HG03159 (cell line): ENCODE results near the gene PLXNA4.

Experiments used
- ATAC-seq: cut with Tn5 transposase; IDR thresholded peaks from one replicate; pipeline ENCODE4 v1.9.1; 2021; ENCODE audit warnings: mild to moderate bottlenecking, moderate library complexity; ENCODE audit not compliant: unreplicated experiment

PLXNA4 gene

DNA sequence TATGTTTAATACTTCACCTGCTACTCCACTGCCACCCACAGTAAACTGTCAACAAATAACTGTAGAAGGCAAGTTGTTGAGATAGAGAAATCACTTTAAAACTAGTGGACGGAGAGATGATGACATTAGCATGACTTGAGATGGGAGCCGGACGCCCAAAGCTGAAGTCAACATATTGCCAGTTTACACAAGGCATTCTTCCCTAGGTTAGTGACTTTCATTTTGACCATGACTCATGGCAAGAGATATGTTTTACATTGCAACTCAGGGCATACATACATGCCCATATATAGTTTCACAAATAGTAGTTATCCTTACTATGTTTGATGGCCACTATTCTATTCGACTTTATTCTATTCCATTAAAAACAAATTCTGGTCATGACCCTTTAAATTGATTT is 296.6 kb downstream of the PLXNA4 start:
- ATAC-seq = no peak

DNA sequence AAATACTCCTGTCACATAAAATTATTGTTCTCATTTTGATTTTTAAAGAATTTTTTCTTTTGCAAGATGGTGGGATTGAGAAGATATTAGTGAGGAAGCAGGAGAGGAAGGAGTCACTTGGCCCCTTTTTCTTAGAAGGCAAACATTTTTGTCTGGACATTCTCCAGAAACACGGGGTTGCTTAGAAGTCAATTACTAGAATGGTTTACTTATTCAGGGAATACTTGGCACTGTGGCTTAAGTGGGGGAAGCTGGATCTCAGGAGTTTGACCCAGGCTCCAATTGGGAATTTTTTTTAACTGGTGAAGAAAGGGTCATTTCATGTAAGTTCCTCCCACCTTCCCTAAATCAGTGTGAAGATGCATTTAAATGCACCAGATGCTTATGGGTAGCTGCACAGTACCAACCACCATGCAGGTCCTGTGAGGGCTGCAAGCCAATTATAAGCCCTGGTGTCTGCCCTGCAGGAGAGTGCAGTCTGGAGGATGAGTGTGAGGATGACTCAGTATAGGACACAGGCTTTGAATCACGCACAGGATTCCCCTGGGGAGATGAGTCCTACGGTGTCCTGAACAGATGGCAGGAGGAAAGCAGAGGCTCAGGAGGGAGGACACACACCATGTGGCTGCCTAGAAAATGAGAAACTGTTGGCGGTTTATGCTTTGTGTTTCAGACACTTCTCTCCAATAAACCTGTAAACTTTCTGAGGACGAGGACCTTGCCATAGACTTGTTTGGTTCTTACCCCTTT is 299.1 kb downstream of the PLXNA4 start:
- ATAC-seq = no peak

DNA sequence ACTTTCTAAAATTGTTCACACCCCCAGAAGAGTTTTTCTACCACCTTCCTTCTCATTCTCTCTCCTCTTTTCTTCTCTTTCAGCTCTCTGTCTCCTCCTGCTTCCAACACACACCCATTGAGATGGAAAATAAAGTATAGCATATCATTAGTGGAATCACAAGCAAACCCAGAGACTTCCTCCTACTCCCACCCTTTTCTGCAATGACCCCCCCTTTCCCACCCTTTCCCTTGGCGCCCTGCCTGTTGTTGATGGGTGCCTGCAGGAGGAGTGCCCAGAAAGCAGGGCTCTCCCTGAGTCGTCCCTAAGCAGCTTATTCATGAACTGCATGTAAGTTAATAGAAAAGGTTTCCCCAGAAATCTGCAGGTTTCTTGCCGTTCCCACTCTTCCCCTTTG is 300.0 kb downstream of the PLXNA4 start:
- no peak for ATAC-seq

DNA sequence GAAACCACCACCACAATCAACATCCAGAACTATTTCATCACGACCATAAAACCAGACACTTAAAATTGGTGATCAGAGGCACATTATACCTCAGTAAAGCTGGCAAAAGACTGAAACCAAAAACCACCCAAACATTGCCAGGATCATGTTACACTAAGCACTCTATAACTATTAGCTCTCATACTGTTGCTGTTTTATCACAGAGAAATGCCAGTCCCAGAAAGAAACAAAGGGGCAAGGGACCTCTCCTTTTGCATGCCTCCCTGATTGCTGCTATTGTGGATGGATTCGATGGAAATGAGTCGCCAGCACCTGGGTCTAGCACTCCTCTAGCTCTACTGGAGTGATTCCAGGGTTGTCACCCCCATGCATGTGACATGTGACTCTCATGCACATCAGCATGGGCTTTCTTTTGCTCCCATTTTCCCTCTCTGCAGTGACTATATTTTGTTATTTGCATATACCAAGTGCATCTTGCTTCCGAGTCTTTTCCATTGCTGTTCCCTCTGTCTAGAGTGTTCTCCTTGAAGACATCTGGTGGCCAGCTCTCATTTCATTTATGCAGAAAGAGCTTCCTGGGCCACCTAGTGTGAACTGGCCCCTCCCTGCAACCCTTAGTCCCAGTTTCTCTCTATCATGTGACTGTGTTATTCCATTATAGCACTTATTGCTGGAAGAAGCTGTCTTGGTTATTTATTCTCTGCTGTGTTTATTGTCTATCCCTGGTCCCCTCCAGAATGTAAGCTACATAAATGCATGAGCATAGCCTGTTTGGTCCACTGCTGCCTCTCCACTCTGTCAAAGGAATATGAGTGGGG is 300.6 kb downstream of the PLXNA4 start:
- ATAC-seq = no peak

DNA sequence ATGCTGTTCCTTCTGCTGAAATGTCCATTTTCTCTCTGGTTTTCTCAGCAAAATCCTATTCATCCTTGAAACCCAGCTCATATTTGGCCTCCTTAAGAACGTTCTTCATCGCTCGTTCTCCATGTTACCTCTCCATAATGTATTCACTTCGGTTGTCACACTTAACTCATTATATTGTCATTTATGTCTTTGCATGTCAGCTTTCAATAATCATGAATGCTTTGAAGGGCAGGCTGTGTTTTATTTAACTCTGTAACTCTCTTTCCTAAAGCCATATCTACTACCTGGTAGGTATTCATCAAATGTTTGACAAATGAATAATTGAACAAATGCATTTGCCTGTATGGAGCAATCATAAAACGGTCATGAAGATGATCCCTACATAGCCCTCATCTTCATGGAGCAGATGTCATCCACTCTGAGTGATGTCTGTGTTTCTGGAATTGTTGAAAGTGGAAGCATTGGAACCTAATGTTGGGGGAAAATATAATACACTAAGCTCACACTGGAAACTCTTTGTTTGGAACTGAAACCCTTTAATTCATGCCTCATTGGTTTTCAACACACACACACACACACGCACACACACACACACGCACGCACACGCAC is 303.4 kb downstream of the PLXNA4 start:
- no peak for ATAC-seq

DNA sequence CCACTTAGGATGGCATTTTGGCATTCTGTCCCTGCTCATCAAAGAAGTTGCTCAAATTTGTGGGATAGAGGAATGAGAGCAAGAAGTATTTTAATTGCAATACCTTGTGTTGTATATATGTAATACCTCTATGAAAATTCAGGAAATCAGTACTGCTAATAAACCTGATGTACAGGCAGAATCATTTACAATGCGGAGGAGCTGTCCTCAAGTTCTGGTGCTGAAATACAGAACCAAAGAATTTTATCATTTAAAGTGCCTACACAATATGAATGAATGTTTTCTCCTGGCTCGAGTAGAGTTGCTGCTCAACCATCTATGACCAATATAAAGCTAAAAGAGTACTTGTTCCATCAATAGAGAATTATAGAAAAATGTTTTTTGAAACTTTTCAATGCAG is 305.8 kb downstream of the PLXNA4 start:
- no peak for ATAC-seq

DNA sequence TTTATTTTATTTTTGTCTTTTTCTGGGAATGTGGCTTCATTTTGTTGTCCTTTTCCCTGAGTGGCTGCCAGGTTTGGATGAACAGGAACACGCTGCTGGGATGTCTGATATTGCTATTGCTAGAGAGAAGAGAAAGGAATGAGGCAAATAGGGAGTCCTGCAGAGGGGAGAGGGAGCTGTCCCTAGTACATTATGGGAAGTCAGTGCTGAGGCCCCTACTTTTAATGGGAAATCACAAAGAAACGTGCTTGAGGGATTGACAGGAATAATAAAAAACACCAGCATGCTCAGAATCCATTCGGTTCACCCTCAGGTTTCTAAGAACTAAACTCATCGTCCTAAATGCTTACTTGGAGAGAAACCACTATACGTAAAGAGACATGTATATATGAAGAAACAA is 306.6 kb downstream of the PLXNA4 start:
- ATAC-seq = no peak

DNA sequence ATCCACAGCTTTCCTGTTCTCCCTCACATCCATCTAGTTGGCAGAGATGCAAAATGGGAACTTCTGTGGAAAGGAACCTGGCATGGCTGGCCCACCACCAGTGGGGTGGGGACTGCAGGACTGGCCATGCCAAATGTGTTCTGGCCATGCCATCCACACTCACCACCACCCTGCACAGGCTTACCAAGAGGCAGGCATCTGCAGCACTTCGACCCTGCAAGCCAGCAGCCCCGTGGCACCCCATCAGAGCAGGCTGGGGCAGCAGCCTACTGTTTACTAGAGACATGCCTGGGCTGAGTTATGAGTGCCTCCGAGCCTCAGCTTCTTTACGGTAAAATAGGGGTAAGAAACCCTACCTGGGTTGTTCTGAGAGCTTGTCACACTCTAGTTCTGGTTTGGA is 313.1 kb downstream of the PLXNA4 start:
- no peak for ATAC-seq

DNA sequence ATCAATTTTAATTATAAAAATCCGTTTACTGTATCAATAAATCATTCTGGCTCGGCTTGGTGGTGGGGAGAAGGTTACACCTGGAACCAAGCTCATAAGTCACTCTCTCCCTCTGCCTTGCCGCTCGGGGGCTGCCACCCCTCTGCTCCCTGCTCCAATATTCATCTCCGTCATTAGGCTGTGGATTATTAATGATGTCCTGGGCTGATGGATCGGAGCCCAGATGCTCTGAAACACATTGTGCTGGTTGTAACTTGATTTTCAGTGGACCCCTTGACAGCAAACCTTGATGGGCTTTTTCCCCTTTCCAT is 314.2 kb downstream of the PLXNA4 start:
- ATAC-seq = no peak

DNA sequence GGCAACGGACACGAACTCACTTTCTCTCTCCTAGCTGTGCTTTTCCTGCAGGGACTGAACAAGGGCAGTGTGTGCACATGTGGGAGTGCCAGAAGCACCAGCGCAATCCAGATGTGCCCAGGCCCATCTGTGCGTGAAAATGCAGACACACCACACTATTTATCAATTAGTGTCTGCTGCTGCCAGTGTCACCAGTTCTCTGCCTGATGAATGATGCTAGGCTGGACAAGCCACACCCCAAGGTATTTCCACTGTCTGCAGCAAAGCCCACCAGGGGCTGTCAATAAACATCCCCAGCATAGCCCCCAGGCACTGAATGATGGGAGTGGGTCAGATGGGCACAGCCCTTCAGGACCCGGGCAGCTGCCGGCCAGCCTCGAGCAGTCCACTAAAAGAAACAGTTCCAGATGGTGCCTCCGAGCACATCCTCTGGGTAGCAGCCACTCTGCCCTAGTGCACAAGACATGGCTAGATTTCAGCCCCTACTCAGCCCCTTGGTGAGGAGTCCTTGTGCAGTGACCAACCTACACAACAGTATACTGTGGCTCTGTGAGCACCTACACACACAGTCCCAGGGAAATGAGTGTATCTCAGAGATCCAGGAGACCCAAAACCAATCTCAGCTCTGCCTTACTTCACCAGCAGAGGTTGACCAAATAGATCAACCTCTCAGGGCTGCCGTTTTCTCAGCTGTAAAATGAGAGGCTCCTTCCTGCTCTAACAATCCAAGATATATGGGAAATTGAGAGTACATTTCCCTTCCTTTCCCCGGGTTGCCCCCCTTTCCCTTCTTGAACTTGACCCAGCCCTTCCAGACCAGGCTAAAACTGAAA is 314.7 kb downstream of the PLXNA4 start:
- ATAC-seq = no peak

DNA sequence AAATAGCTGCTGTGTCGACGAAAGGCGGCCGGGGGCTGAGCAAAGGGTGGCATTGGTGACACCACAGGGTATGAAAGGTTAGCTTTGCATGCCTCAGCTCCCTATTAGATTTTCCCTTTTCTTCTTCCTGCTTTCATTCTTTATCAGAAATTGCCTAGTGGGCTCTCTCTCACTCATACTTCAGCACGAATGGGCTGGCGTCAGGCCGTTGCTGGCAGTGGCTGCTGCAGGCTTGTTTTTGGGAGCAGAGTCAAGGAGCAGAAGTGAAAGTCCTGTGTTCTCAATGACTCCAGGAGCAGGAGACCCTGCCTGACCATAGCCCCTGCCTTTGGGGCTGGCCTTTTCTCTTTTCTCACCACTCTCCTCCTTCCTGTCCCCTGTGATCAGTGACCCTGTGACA is 318.0 kb downstream of the PLXNA4 start:
- no peak for ATAC-seq

DNA sequence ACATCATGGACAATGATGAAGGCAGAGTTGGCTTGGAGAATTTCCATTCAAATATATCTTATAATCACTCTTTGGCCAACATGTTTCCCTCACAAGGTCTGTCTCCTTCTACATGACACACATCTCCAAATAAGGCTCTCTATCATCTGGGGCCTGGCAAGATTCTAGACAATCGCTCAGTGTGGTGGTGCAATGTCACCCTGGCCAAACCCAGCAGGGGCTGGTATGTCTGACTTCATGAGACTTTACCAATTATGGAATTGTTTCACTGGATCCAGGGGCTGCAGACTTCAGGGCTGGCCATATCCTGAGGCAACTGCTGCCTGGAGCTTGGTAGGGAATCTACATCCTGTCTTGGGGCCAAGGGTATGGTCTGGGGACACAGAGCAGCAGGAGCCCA is 319.0 kb downstream of the PLXNA4 start:
- no peak for ATAC-seq

DNA sequence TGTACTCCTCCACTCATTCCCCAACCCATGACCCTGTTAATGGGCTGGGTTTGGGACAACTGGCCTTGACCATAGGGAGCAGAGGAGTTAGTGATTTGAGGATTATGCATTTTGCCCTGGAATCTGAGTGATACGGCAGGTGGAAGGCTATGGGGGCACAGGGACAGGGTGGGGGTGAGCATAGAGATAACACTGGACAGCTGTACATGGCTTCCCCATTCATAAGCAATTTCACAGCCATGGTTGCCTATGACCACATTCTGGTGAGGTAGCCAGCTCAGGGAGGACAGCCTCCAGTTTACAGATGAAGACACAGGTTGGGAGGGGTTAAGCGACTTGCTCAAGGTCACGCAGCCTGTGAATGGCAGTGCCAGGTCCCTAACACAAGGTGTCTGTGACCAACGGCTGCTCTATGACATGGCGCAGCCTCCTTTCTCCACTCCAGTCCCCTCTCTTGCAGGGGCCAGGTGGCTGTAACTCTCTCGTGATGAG is 319.5 kb downstream of the PLXNA4 start:
- ATAC-seq = no peak

DNA sequence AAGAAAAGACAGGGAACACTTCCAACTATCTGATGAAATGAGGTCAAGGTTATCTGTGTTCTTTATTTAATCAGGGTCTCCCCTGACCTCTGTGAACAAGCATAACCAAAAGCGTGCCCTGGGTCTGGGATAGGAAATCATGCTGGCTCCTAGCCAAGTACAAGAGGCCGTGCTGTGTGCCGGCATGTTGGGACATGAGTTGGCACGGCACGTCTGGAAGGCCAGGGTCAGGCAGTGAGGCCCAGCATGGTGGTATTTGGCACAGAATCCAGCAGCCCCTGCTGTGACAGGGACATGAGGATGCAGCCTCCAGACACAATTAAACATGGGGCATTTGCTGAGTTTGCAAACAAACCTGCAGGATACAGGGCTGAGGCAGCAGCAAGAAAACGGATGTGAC is 320.4 kb downstream of the PLXNA4 start:
- no peak for ATAC-seq

DNA sequence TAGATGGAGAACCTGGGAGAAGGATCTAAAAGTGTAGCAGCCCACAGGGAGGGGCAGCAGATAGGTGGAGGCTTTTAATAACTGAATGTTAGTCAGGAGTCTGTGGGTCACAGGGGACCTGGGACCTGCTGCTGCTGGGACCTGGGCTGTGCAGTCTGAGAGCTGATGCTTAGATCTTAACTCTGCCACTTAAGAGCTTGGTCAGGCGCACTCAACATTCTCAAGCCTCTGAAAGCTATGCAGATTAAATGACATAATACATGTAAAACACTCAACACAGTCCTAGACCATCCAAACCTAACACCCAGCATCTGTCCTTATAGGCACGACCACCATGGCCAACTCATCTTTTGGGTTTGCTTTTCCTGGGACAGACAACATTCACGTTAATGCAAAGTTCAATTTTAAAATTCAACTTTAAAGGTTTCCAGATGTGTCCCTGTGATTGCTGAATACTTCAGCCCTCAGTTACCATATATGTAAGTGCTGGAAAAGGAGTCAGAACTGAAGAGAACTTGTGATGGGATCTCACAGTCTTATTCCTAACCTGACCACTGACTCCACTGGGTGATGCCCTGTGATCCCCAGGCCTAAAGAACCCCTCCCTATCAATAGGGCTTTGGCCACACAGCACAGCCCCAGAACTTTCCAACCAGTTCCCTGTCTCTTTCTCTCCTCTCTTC is 321.0 kb downstream of the PLXNA4 start:
- ATAC-seq = no peak

DNA sequence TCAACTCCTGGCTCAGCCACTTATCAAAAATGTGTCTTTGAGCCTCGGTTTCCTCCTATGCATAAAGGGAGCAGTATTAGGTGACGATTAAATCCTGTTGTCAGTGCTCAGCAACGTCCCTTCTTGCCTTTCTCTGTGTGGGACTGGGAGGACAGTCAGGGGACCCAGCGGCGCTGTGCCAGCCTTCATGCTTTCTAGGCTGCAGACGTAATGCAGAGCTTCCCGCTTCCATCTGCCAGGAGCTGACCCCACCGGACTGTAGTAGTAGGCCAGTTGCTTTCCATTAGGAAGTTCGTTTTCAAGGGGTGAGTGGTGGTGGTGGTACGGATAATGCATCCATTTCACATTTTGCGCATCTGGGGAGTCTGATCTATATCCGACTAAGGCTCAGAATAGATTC is 321.8 kb downstream of the PLXNA4 start:
- ATAC-seq = no peak

DNA sequence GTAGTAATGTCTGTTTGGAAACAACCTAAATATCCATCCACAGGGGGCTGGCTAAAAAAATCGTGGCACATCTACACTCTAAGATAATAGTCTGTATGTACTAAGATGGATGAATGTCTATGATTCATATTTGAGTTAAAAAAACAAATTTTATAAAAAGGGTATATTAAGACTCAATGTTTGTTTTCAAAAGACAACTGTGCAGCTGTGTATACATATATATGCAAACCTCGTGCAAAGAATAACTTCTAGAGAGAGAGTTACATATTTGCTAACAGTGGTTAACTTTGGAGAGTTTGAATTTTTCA is 323.5 kb downstream of the PLXNA4 start:
- no peak for ATAC-seq

DNA sequence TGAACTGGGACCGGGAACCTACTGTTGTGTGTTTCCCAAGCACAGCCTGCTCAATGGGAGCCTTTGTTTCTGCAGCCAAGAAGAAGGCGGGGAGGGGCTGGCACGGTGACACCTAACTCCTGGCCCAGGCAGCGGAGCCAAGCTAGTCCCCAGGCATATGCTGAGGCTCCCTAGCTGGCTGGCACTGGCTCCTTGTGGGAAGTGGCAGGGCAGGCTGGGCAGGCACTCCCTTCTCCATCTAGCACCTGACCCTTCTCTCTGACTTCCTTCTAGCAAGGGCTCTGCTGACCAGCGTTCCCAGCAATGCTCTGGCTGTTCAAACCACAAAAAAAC is 325.0 kb downstream of the PLXNA4 start:
- no peak for ATAC-seq

DNA sequence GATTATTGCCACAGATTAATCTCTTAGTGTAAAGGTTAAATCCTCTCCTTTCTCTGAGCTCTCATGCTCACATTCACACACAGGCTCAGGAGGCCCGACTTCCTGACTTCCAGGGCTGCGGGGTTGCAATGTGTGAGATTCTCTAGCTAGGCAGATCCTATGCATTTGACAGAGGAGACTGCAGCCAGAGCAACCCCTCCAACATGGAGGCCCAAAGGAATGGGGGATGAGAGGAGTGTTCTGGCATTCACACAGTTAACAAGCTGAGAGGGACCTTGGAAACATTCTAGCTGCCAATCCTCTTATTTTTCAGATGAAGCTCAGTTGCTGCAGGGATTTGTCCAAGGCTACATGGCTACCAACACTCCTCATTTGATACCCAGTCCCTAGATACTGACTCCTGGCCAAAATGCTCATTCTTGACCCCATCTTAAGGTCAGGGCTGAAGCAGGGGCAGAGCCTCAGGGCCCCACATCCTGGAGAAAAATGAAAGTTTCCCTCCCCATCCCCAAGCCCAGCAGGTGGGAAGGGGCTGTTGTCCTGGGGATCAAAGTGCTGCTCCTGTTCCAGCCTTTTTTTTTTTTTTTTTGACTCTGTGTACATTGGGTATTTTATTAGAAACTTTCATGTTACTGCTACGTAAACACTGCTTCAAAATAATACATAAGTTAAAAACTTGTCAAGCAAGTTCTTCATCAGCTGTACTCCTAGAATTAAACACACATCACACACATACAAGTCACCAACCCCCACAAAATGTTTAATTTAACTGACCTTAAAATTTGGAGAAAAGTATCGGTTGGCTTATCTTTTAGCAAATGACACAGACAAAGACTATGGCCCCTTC is 325.6 kb downstream of the PLXNA4 start:
- no peak for ATAC-seq
